Left lung (tissue), 10 donors: ENCODE measurements around the gene CDR2L. TPM values are rescaled to one million over a fixed set of nuclear protein-coding genes. Genes with fewer than 3 reads are reported as not detected.

Experiments
- ATAC-seq: fragments of 200-7000 bp; cut with Tn5 transposase; one replicate; pipeline ENCODE4 v1.9.1; 2020; ENCODE audit warnings: moderate library complexity
- DNase-seq, 4 donors: peaks; one replicate each; pipeline ENCODE4 v3.0.0-alpha.2; 2013 to 2020
- H3K27ac ChIP-seq, 2 donors: fragments of 200-600 bp; sonication (generic) in 1 of 2; one replicate each; pipeline versions ENCODE4 v1.5.0 to v1.8.0; 2020 to 2021
- H3K27me3 ChIP-seq, 2 donors: fragments of 200-600 bp; sonication (generic) in 1 of 2; one replicate each; pipeline versions ENCODE4 v1.5.0 to v1.8.0; 2020 to 2021
- H3K36me3 ChIP-seq, 2 donors: fragments of 200-600 bp; sonication (generic) in 1 of 2; one replicate each; pipeline versions ENCODE4 v1.5.0 to v1.8.0; 2020 to 2021
- H3K4me1 ChIP-seq, 2 donors: fragments of 200-600 bp; one replicate each; pipeline ENCODE4 v1.8.0; 2021
- H3K4me3 ChIP-seq, 2 donors: fragments of 200-600 bp; sonication (generic) in 1 of 2; one replicate each; pipeline versions ENCODE4 v1.5.0 to v1.8.0; 2020 to 2021; ENCODE audit warnings: mild to moderate bottlenecking in 1 of 2
- H3K9me3 ChIP-seq, 2 donors: fragments of 200-600 bp; sonication (generic) in 1 of 2; one replicate each; pipeline versions ENCODE4 v1.5.0 to v1.8.0; 2020 to 2021
- intact Hi-C, 2 donors: fragments of 100-400 bp; cut with DNase I; formaldehyde crosslinking; loops; one replicate each; pipeline versions ENCODE4 v1.11.2 to v1.14.2; 2022
- polyA plus RNA-seq, 6 donors: library from polyadenylated mRNA; unstranded; fragments of 120-200 nt; gene quantifications; one replicate each; pipeline ENCODE4 v1.2.1, GENCODE V29; 2013; ENCODE audit not compliant: insufficient read length in 6 of 6
- total RNA-seq, 2 donors: library from RNA; stranded (reverse); fragmentation: NEBNext Ultra II Directional; extraction: Animal tissue kit (Norgen Biotek cat#: 25700); gene quantifications; one replicate each; pipeline ENCODE4 v1.2.1, GENCODE V29; 2021
- TF ChIP-seq, protein P1 (sequence below), 2 donors: fragments of 200-600 bp; sonication (generic) in 1 of 2; IDR thresholded peaks; one replicate each; pipeline versions ENCODE4 v1.5.0 to v1.8.0; 2021; ENCODE audit warnings: antibody characterized with exemption in 2 of 2
- donor health status: DM: no; HTN: yes; CAD: no.
- donor health status: DM: no; HTN: no; CAD: no.

CDR2L gene
- total and polyA plus RNA-seq, 8 donors, result 10.3 to 41.2 (median 14.8) TPM

GRCh38 chr17:74970395-74970794 lies 17.0 kb upstream of the CDR2L start:
- Histone ChIP-seq H3K9me3 (no peaks in the 10 kb centered on the region), H3K36me3 (no peaks in the 10 kb centered on the region), H3K4me3 (peak overlapping the region in 1 of 2 donors; percentile 69), H3K27ac (peak overlapping the region; percentile 19 to 58), H3K27me3 (peaks cover 7 to 53% of the 10 kb centered on the region in 2 donors), H3K4me1 (peaks cover 0 to 17% of the 10 kb centered on the region in 2 donors)
- no peak for DNase-seq
- ATAC-seq, result no peak
- TF ChIP-seq, protein P1, sequence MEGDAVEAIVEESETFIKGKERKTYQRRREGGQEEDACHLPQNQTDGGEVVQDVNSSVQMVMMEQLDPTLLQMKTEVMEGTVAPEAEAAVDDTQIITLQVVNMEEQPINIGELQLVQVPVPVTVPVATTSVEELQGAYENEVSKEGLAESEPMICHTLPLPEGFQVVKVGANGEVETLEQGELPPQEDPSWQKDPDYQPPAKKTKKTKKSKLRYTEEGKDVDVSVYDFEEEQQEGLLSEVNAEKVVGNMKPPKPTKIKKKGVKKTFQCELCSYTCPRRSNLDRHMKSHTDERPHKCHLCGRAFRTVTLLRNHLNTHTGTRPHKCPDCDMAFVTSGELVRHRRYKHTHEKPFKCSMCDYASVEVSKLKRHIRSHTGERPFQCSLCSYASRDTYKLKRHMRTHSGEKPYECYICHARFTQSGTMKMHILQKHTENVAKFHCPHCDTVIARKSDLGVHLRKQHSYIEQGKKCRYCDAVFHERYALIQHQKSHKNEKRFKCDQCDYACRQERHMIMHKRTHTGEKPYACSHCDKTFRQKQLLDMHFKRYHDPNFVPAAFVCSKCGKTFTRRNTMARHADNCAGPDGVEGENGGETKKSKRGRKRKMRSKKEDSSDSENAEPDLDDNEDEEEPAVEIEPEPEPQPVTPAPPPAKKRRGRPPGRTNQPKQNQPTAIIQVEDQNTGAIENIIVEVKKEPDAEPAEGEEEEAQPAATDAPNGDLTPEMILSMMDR (IDR thresholded peaks at IDR 0.05), result no peak
- intact Hi-C loops, result no loop called here

GRCh38 chr17:74971069-74971841 lies 16.2 kb upstream of the CDR2L start:
- H3K36me3 ChIP-seq, result no peaks in the 10 kb centered on the region
- H3K4me3 ChIP-seq, result peak overlapping the region; percentile 41 to 69
- ATAC-seq (no peak), DNase-seq (peak in 1 of 4 donors; percentile 33)
- peak overlapping the region; percentile 46 to 58 for H3K27ac ChIP-seq
- TF ChIP-seq, protein P1 (IDR thresholded peaks at IDR 0.05), result no peak
- peaks cover 0 to 17% of the 10 kb centered on the region in 2 donors for H3K4me1 ChIP-seq
- intact Hi-C loops, result no loop called here
- H3K27me3 ChIP-seq, result peaks cover 7 to 55% of the 10 kb centered on the region in 2 donors
- H3K9me3 ChIP-seq, result no peaks in the 10 kb centered on the region

- peak overlapping the region; percentile 46 to 58 for H3K27ac ChIP-seq
Observed at GRCh38 chr17:74971842-74972106, 15.7 kb upstream of the CDR2L start.

DNA sequence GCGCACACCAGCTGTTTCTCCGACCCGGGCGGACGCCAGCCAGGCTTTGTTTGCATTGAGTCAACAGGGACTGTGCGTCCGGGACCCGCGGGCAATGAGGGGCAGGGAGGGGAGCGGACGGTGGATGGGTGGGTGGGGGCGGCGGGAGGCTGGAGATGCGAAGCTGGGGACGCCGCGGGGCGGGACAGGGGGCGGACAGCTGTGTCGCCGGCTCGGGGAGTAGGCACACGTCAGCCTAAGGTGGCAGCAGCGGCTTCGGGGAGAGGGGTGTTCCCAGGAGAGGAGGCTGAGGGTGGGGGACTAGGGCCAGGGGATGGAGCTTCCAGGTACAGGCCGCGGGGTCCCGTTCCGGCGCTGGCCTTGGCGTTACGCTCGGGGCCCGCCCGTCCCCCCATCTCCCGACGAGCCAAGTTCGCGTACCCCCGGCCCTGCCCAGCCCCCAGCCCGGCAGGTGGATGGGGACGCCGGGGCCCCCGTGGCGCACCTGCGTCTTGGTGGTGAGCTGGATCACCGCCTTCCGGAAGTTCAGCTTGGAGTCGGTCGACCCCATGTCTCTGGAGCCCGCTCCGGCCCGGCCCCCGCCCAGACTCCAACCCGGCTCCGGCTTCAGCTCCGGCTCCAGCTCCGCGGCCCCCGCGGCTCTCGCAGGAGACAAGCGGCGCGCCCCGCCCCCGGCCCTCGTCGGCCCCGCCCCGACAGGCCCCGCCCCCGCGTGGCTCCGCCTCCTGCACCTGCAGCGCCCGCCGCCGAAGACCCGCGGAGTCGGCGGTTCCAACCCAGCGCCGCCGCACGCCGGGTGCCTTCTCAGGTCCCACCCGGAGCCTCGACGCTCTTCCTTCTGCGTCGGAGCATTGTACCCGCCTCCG lies 15.1 kb upstream of the CDR2L start, which contains the start of gene HID1:
HID1 (minus strand) TSS at position 653 of the 866 bp plus-strand sequence; CDS start at position 550, 103 bp downstream.
- Histone ChIP-seq H3K27me3 (peaks cover 7 to 55% of the 10 kb centered on the region in 2 donors), H3K9me3 (no peaks in the 10 kb centered on the region), H3K27ac (peak within 1 kb of the TSS; percentile 46 to 58), H3K4me3 (peak within 1 kb of the TSS; percentile 41 to 69), H3K36me3 (no peaks in the 10 kb centered on the region), H3K4me1 (peaks cover 0 to 17% of the 10 kb centered on the region in 2 donors)
- peak; percentile 93 for ATAC-seq
- intact Hi-C loops, result no loop called here
- TF ChIP-seq, protein P1 (IDR thresholded peaks at IDR 0.05), result no peak
- peak in 2 of 4 donors; percentile 57 to 92 for DNase-seq

More at GRCh38 chr17:74971842-74972106, 15.7 kb upstream of the CDR2L start:
- Histone ChIP-seq H3K4me1 (peaks cover 0 to 17% of the 10 kb centered on the region in 2 donors), H3K27me3 (peaks cover 7 to 55% of the 10 kb centered on the region in 2 donors), H3K36me3 (no peaks in the 10 kb centered on the region), H3K9me3 (no peaks in the 10 kb centered on the region), H3K4me3 (peak overlapping the region; percentile 41 to 69)
- TF ChIP-seq, protein P1 (IDR thresholded peaks at IDR 0.05), result no peak
- ATAC-seq (no peak), DNase-seq (no peak)
- intact Hi-C loops, result no loop called here

- Histone ChIP-seq H3K4me3 (peak overlapping the region; percentile 41 to 69), H3K27me3 (peaks cover 7 to 55% of the 10 kb centered on the region in 2 donors), H3K4me1 (peaks cover 0 to 17% of the 10 kb centered on the region in 2 donors), H3K27ac (no peak overlapping the region), H3K36me3 (no peaks in the 10 kb centered on the region), H3K9me3 (no peaks in the 10 kb centered on the region)
- peak; percentile 4 for ATAC-seq
- intact Hi-C loops, result no loop called here
- DNase-seq, result no peak
- TF ChIP-seq, protein P1 (IDR thresholded peaks at IDR 0.05), result no peak
Observed at GRCh38 chr17:74972973-74973328, 14.5 kb upstream of the CDR2L start.
